GM20431 (cell line): Measurements from ENCODE around the gene ANKRD49.

Experiments
- in situ Hi-C: fragments of 300-500 bp; cut with MseI, MboI; formaldehyde crosslinking; loops from one replicate; pipeline ENCODE4 v1.15.0; 2020; ENCODE audit warnings: low sequenced_read_pairs; ENCODE audit not compliant: unreplicated experiment

The ANKRD49 gene

DNA sequence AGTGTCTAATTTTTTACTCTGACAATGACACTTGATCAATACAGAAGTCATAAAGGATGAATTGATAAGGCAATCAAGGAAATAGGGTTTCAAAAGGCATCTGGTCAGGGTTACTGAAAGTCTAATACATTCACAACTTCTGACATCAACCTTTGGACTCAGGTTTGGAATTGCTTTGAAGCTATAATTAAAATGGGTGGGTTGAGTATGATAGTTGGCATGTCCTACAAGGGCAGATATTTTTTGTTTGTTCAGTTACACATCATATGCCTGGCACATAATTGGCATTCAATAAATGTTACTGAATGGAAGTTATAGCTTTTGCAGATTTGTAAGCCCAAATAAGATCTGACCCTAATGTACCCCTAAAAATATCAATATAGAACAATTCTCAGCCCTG lies 42.6 kb downstream of the ANKRD49 start:
- in situ Hi-C loops: no loop called here

DNA sequence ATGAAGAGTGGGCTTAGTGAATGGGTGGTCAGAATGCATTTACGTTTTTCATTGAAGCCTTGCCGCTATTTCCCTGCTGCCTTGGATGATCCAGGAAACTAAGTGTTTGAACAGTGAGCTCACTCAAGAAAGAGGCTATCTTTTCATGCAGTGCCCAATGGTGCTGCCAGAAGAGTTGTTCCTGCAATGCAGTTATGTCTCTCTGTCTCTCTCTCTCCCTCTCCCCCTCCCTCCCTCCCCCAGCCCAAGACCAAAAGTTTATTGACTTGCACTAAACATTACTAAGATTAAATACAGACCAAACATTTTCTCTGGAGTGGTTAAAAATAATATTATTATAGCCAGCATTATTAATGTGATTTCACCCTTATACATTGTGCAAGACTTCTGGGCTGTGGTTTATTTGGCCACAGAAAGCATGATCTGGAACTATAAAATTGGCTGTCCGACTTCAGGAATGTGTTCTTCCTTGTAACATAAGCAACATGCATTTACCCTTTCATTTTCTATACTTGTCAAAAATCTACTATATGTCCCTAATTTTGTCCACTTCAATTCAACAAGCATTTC lies 43.3 kb downstream of the ANKRD49 start:
- in situ Hi-C loops: no loop called here

DNA sequence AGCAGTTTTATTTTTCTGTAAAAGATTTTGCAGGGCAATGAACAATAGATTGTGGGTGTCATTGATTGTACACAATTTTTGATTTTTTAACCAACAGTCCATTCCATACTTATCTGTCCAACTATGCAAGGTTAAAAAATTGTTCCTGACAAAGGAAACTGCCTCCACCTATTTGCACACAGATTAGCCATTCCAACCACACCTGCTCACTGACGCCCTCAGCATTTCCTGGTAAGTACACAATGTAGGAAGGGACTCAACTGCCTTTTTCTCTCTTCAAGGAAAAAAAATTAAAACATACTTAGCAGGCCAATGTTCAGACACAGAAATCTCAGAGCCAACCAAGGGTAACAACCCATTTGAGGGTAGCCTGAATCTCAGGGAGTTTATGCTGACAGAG lies 45.6 kb downstream of the ANKRD49 start:
- in situ Hi-C loops: no loop called here

DNA sequence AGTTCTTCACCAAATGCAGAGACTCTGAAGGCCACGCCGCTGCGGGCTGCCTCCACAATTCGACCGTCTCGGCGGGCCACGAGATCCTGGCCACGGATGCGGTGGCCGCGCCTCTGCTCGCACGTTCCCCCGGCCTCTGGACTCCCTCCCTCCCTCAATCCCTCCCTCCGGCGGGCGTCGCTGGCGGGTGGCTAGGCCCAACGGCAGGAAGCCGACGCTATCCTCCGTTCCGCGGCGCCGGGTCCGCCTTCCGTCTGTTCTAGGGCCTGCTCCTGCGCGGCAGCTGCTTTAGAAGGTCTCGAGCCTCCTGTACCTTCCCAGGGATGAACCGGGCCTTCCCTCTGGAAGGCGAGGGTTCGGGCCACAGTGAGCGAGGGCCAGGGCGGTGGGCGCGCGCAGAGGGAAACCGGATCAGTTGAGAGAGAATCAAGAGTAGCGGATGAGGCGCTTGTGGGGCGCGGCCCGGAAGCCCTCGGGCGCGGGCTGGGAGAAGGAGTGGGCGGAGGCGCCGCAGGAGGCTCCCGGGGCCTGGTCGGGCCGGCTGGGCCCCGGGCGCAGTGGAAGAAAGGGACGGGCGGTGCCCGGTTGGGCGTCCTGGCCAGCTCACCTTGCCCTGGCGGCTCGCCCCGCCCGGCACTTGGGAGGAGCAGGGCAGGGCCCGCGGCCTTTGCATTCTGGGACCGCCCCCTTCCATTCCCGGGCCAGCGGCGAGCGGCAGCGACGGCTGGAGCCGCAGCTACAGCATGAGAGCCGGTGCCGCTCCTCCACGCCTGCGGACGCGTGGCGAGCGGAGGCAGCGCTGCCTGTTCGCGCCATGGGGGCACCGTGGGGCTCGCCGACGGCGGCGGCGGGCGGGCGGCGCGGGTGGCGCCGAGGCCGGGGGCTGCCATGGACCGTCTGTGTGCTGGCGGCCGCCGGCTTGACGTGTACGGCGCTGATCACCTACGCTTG lies 50.2 kb downstream of the ANKRD49 start, which contains the start of gene FUT4:
Gene FUT4 (plus strand): TSS at position 227 of the 951 bp plus-strand sequence. CDS start 213 bp downstream, at position 440.
- in situ Hi-C loops: no loop called here

DNA sequence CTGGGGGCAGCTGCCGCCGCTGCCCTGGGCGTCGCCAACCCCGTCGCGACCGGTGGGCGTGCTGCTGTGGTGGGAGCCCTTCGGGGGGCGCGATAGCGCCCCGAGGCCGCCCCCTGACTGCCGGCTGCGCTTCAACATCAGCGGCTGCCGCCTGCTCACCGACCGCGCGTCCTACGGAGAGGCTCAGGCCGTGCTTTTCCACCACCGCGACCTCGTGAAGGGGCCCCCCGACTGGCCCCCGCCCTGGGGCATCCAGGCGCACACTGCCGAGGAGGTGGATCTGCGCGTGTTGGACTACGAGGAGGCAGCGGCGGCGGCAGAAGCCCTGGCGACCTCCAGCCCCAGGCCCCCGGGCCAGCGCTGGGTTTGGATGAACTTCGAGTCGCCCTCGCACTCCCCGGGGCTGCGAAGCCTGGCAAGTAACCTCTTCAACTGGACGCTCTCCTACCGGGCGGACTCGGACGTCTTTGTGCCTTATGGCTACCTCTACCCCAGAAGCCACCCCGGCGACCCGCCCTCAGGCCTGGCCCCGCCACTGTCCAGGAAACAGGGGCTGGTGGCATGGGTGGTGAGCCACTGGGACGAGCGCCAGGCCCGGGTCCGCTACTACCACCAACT lies 51.0 kb downstream of the ANKRD49 start:
- in situ Hi-C loops: no loop called here

DNA sequence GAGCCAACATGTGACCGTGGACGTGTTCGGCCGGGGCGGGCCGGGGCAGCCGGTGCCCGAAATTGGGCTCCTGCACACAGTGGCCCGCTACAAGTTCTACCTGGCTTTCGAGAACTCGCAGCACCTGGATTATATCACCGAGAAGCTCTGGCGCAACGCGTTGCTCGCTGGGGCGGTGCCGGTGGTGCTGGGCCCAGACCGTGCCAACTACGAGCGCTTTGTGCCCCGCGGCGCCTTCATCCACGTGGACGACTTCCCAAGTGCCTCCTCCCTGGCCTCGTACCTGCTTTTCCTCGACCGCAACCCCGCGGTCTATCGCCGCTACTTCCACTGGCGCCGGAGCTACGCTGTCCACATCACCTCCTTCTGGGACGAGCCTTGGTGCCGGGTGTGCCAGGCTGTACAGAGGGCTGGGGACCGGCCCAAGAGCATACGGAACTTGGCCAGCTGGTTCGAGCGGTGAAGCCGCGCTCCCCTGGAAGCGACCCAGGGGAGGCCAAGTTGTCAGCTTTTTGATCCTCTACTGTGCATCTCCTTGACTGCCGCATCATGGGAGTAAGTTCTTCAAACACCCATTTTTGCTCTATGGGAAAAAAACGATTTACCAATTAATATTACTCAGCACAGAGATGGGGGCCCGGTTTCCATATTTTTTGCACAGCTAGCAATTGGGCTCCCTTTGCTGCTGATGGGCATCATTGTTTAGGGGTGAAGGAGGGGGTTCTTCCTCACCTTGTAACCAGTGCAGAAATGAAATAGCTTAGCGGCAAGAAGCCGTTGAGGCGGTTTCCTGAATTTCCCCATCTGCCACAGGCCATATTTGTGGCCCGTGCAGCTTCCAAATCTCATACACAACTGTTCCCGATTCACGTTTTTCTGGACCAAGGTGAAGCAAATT lies 51.7 kb downstream of the ANKRD49 start:
- in situ Hi-C loops: no loop called here

DNA sequence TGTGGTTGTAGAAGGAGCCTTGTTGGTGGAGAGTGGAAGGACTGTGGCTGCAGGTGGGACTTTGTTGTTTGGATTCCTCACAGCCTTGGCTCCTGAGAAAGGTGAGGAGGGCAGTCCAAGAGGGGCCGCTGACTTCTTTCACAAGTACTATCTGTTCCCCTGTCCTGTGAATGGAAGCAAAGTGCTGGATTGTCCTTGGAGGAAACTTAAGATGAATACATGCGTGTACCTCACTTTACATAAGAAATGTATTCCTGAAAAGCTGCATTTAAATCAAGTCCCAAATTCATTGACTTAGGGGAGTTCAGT lies 52.3 kb downstream of the ANKRD49 start:
- in situ Hi-C loops: no loop called here

DNA sequence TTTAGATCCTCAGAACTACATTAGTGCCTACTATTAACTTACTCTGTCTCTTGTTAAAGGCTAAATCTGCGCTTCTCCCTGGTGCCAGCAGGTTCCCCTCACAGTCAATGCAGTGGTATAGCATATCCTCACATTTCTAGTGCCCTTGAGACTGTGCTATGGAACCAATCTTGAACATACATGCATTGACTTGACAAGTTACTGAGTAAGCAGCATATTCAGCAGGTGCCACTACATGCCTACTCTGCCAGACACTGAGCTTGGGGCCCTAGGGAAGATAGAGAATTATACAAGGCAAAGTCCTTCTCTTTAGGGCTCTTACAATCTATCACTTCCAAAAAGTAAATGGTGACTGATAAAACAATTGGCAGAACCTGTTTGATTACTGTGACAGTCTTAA lies 53.1 kb downstream of the ANKRD49 start:
- in situ Hi-C loops: no loop called here

DNA sequence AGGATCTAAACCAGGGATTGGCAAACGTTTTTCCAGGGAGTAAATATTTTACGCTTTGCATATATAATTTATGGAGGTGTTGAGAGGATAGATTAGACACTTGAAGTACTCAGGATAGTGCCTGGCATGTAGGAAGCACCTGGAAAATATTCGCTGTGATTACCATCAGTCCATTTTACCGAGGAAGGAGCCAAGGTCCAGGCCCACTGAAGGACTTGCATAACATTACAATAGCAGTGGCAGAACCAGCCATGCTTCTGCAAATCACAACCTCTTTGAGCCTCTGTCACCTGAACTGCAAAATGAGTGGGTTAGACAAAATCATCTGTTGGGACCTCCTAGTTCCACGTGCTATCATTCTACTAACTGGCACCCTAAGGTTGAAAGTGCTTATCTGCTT lies 55.4 kb downstream of the ANKRD49 start:
- in situ Hi-C loops: no loop called here
